Ascending aorta (tissue), 2 donors: Measurements from ENCODE around the gene NEMP1. TPM values are rescaled to one million over a fixed set of nuclear protein-coding genes. Genes with fewer than 3 reads are reported as not detected.

Source experiments
- DNase-seq, 2 donors: peaks; one replicate each; pipeline ENCODE4 v3.0.0-alpha.2; 2019; ENCODE audit warnings: low spot score in 2 of 2
- H3K27ac ChIP-seq, 2 donors: fragments of 200-600 bp; sonication (generic); one replicate each; pipeline ENCODE4 v1.5.1; 2016 to 2017; ENCODE audit warnings: mild to moderate bottlenecking in 1 of 2
- H3K27me3 ChIP-seq: fragments of 200-600 bp; sonication (generic); one replicate; pipeline ENCODE4 v1.5.1; 2017
- H3K36me3 ChIP-seq, 2 donors: fragments of 200-600 bp; sonication (generic); one replicate each; pipeline ENCODE4 v1.5.1; 2016
- H3K4me1 ChIP-seq, 2 donors: fragments of 200-600 bp; sonication (generic); one replicate each; pipeline ENCODE4 v1.5.1; 2016 to 2017; ENCODE audit warnings: mild to moderate bottlenecking in 1 of 2
- H3K4me3 ChIP-seq, 2 donors: fragments of 200-600 bp; sonication (generic); one replicate each; pipeline ENCODE4 v1.5.1; 2016 to 2017; ENCODE audit warnings: mild to moderate bottlenecking in 1 of 2
- H3K9me3 ChIP-seq, 2 donors: fragments of 200-600 bp; sonication (generic); one replicate each; pipeline ENCODE4 v1.5.1; 2016
- intact Hi-C: fragments of 100-400 bp; cut with DNase I; formaldehyde crosslinking; loops from one replicate; pipeline ENCODE4 v1.15.1; 2023
- total RNA-seq: library from RNA; depleted of rRNA; stranded (reverse); fragments of >200 nt; gene quantifications from one replicate; pipeline ENCODE4 v1.1.0, GENCODE V29; 2016
- TF ChIP-seq, protein P1 (sequence below), 3 experiments: fragments of 200-600 bp in 2 of 3; fragments of 450-650 bp in 1 of 3; sonication (generic) in 2 of 3; IDR thresholded peaks; one replicate each; pipeline ENCODE4 v1.5.1; 2016 to 2019; ENCODE audit warnings: antibody characterized with exemption in 3 of 3, mild to moderate bottlenecking in 1 of 3, moderate library complexity in 1 of 3

NEMP1 gene
- total RNA-seq, 1 donor from 2014 or later: 7.7 TPM

DNA sequence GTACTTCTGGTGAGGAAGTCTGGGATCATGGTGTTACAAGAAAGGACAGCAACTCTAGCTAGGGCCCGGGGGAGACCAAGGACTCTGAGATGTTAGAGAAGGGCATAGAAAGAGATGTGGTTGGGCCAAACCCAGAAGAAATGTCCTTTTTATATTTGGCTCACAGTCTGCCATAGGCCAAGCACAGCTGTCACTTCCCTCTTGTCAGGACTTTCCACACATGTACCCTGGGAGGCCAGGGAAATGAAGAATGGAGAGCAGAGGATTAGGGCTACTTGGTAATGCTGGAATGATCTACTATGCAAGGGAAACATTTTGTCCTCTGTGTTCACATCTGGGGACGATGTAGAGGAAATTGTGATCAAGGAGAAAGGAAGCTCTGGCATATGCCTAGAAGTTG, 37.8 kb downstream of the NEMP1 start:
- DNase-seq: no peak

DNA sequence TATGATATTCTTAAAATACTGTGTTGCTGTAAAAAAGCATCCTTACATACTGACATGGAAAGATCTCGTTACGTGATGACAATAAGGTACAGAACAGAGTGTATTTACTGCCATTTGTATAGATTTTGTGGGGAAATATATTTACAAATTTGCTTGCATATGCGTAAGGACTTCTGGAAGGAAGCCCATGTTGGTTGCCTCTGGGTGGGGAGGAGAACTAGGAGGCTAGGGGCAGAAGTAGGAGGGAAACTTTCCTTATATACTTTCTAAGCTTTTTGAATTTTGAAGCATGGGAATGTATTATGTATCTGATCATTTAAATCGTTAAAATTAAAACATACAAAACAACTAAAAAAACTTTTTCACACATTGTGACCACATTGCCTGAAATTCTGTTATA, 38.4 kb downstream of the NEMP1 start:
- Histone ChIP-seq H3K27ac (no peak overlapping the region), H3K27me3 (no peaks in the 10 kb centered on the region), H3K36me3 (no peaks in the 10 kb centered on the region), H3K4me3 (no peak overlapping the region), H3K4me1 (no peaks in the 10 kb centered on the region), H3K9me3 (no peaks in the 10 kb centered on the region)
- intact Hi-C loops: no loop called here
- TF ChIP-seq, protein P1, sequence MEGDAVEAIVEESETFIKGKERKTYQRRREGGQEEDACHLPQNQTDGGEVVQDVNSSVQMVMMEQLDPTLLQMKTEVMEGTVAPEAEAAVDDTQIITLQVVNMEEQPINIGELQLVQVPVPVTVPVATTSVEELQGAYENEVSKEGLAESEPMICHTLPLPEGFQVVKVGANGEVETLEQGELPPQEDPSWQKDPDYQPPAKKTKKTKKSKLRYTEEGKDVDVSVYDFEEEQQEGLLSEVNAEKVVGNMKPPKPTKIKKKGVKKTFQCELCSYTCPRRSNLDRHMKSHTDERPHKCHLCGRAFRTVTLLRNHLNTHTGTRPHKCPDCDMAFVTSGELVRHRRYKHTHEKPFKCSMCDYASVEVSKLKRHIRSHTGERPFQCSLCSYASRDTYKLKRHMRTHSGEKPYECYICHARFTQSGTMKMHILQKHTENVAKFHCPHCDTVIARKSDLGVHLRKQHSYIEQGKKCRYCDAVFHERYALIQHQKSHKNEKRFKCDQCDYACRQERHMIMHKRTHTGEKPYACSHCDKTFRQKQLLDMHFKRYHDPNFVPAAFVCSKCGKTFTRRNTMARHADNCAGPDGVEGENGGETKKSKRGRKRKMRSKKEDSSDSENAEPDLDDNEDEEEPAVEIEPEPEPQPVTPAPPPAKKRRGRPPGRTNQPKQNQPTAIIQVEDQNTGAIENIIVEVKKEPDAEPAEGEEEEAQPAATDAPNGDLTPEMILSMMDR (IDR thresholded peaks at IDR 0.05): no peak
- DNase-seq: no peak

More for the DNA sequence above, 37.8 kb downstream of the NEMP1 start:
- Histone ChIP-seq H3K27me3 (no peaks in the 10 kb centered on the region), H3K4me1 (no peaks in the 10 kb centered on the region), H3K4me3 (no peak overlapping the region), H3K9me3 (no peaks in the 10 kb centered on the region), H3K27ac (no peak overlapping the region), H3K36me3 (no peaks in the 10 kb centered on the region)
- intact Hi-C loops: no loop called here
- TF ChIP-seq, protein P1 (IDR thresholded peaks at IDR 0.05): no peak

DNA sequence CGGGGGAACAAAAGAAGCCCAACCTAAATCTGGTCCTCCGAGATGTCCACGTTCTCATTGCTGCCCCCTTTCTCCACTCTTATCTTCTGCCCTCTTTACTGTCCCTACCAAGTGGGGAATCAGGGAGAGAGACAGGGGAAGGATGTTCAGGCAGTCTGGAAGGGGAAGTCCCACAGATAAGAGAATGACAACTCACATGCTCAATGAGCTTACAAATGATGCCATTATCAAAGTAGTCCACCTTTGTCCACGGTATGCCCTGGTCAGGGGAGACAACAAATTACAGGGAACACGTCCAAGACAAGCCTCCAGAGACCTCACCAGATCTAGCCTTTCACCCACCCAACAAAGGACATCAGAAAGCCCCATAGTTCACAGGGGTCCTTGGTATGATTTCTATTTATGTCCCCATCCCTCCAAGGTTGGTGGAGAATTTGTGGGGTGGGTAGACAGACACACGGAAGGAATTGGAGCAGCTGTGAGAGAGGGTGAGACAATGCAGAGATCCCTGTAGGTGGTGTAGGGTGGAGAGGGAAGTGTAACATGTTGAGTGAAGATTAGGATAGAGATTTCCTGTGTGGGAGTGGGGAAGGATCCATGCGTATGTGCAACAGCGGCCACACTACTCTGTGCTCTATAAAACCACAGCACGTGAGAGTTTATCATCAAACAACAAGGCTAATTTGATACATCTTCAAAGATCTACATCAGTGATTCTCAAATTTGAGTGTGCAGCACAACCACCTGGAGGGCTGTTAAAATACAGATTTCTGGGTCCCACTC, 39.4 kb downstream of the NEMP1 start:
- intact Hi-C loops: no loop called here
- TF ChIP-seq, protein P1 (IDR thresholded peaks at IDR 0.05): no peak
- Histone ChIP-seq H3K4me1 (no peaks in the 10 kb centered on the region), H3K27me3 (no peaks in the 10 kb centered on the region), H3K4me3 (no peak overlapping the region), H3K9me3 (no peaks in the 10 kb centered on the region), H3K27ac (no peak overlapping the region), H3K36me3 (no peaks in the 10 kb centered on the region)
- no peak for DNase-seq

DNA sequence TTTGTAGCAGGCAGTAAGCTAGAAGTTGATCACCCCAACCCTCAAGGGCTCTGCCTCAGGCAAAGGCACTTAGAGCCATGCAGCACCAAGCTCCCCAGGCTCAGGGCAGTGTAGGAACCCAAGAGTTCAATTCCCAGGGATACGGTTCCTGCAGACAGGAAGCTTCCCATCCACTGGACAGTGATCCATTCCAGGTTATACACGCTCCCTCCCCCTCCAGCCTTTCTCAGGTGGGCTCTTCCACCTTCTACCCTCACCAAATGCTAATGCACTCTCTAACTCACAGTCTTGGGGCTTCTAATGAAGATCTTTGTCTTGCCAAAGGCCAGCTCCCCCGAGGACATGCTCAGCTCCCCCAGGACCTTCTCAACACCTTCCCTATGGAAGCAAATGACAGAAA, 41.3 kb downstream of the NEMP1 start:
- no peak for DNase-seq
- intact Hi-C loops: no loop called here
- Histone ChIP-seq H3K27me3 (no peaks in the 10 kb centered on the region), H3K36me3 (no peaks in the 10 kb centered on the region), H3K9me3 (no peaks in the 10 kb centered on the region), H3K27ac (no peak overlapping the region), H3K4me3 (no peak overlapping the region), H3K4me1 (no peaks in the 10 kb centered on the region)
- TF ChIP-seq, protein P1 (IDR thresholded peaks at IDR 0.05): no peak

DNA sequence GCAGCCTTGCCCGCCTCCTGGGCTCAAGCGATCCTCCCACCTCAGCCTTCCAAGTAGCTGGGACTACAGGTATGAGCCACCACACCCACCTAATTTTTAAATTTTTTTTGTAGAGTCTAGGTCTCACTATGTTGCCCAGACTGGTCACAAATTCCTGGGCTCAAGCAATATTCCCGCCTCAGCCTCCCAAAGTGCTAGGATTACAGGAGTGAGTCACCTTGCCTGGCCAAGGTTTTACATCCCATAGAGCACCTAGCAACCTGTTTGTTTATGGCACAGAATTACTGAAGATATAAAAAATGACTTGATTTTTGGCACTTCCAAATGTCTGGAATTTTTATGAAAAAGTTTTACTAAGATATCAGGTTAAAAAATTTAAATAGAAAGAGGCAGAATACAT, 45.2 kb downstream of the NEMP1 start:
- H3K36me3 ChIP-seq: no peaks in the 10 kb centered on the region
- no peaks in the 10 kb centered on the region for H3K4me1 ChIP-seq
- H3K9me3 ChIP-seq: no peaks in the 10 kb centered on the region
- H3K4me3 ChIP-seq: no peak overlapping the region
- no peak for DNase-seq
- no peaks in the 10 kb centered on the region for H3K27me3 ChIP-seq
- no peak overlapping the region for H3K27ac ChIP-seq
- TF ChIP-seq, protein P1 (IDR thresholded peaks at IDR 0.05): no peak
- intact Hi-C loops: no loop called here
